ENCODE results near the gene KIAA0319L.

DNA sequence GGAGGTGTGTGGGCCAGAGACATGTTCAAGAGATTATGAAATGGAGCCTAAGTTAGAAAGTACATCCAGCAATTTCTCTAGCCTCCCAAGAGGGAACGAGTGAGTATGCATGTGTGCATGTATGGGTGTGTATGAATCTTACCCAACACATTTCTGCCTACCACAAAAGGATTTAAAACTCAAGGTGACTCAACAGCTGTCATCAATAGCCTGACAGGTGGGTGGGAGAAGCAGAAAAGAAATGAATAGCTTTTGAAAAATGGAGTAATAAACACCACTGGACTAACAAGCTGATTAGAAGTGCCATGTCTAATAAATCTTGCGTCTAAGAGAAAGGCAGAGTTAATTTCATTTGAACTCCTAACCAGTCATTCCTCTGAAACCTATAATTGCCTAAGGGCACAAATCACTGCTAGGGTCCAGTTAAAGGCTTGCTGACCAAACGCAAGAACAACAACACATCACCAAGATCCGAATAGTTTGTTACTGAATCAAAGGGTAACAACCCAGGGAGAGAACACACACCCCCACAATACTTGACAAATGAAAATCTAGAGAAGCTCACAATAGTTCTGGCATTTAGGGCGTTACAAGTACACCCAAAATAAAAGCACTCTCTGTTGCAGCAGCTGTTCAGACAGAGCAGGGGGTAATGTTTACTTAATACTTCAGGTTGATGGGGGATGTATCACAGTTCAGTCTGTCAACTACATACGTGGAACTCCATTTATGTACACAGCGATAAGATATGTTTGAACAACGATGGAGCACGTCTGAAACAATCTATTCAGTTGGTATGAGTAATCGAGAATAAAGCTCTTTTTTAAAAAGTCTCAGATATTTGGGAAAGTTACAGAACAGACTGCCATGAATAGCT lies 1.4 kb downstream of the KIAA0319L start:
- no peak for TF ChIP-seq EZH2 (IDR thresholded peaks at IDR 0.05)
- no peak for TF ChIP-seq POLR2AphosphoS5 (IDR thresholded peaks at IDR 0.05; ENCODE audit: borderline replicate concordance, low read depth, low read length)
